K562 (cell line): ENCODE measurements around the gene ZNF775. TPM values are rescaled to one million over a fixed set of nuclear protein-coding genes. Genes with fewer than 3 reads are reported as not detected.

ENCODE experiments used
- CAMTA2 ChIP-seq: fragments of 250-450 bp; sonication (Bioruptor Pico); conservative IDR thresholded peaks from 2 replicates; pipeline ENCODE4 v1.5.1; 2022
- MTA3 ChIP-seq: fragments of 450-650 bp; formaldehyde crosslinking; IDR thresholded peaks from 2 replicates; pipeline ENCODE4 v1.6.1; 2017; ENCODE audit warnings: mild to moderate bottlenecking, borderline replicate concordance
- NR2C2 ChIP-seq, 2 experiments: fragments of 200-800 bp in 1 of 2; sonication (Bioruptor generic) in 1 of 2; sonication (generic) in 1 of 2; formaldehyde crosslinking in 1 of 2; IDR thresholded peaks; 2 replicates each; pipeline versions ENCODE4 v1.6.1 to v1.8.0; 2016 to 2022; ENCODE audit warnings: mild to moderate bottlenecking in 1 of 2, missing compliant biosample characterization in 1 of 2, missing genetic modification characterization in 1 of 2, missing genetic modification reagents in 1 of 2
- POU5F1 ChIP-seq: fragments of 150-350 bp; IDR thresholded peaks from 2 replicates; pipeline ENCODE4 v1.6.1; 2014; ENCODE audit warnings: borderline replicate concordance, low read length, low read depth, mild to moderate bottlenecking; ENCODE audit not compliant: partially characterized antibody
- SMAD1 ChIP-seq: fragments of 150-350 bp; IDR thresholded peaks from 2 replicates; pipeline ENCODE4 v1.6.1; 2014; ENCODE audit warnings: low read length, low read depth; ENCODE audit not compliant: partially characterized antibody
- ZKSCAN1 ChIP-seq: fragments of 150-350 bp; IDR thresholded peaks from 2 replicates; pipeline ENCODE4 v1.6.1; 2016; ENCODE audit warnings: low read depth, low read length
- ZNF175 ChIP-seq: fragments of 200-800 bp; sonication (Bioruptor generic); IDR thresholded peaks from 2 replicates; pipeline ENCODE4 v1.6.1; 2016; ENCODE audit warnings: low read depth, mild to moderate bottlenecking, missing genetic modification characterization, missing compliant biosample characterization
- polyA plus RNA-seq, 8 experiments: library from polyadenylated mRNA; depleted of rRNA in 4 of 8; stranded (reverse) in 5 of 8; unstranded in 3 of 8; fragments of >200 nt; fragmentation: Nextera tagmentation in 2 of 8; fragmentation: Illumina TruSeq in 1 of 8; extraction: Ambion mirVana in 2 of 8; extraction: Trizol in 1 of 8; gene quantifications; 2 replicates each; pipeline versions ENCODE4 v1.2.1 to v1.2.3, GENCODE V29; 2011 to 2014; ENCODE audit warnings: inconsistent platforms in 1 of 8, missing spikeins in 1 of 8
- total RNA-seq, 7 experiments: library from RNA; depleted of rRNA in 6 of 7; stranded (reverse); fragments of >200 nt in 6 of 7; fragmentation: Illumina TruSeq in 2 of 7; extraction: Trizol in 2 of 7; gene quantifications; 2 replicates each; pipeline versions ENCODE4 v1.2.1 to v1.2.3, GENCODE V29; 2011 to 2021; ENCODE audit warnings: low replicate concordance in 1 of 7
- TF ChIP-seq, protein P1 (sequence below): sonication (generic); formaldehyde crosslinking; IDR thresholded peaks from 2 replicates; pipeline ENCODE4 v1.8.1; 2023; ENCODE audit warnings: missing genetic modification reagents, mild to moderate bottlenecking, borderline replicate concordance
- TF ChIP-seq, protein P2 (sequence below): fragments of 250-450 bp; sonication (Bioruptor Pico); IDR thresholded peaks from 2 replicates; pipeline ENCODE4 v1.5.0; 2021; ENCODE audit warnings: mild to moderate bottlenecking, borderline replicate concordance
- TF ChIP-seq, protein P3 (sequence below): sonication (generic); formaldehyde crosslinking; IDR thresholded peaks from 2 replicates; pipeline ENCODE4 v1.8.1; 2023; ENCODE audit warnings: mild to moderate bottlenecking, missing genetic modification reagents, moderate library complexity
- TF ChIP-seq, protein P4 (sequence below): fragments of 450-650 bp; formaldehyde crosslinking; IDR thresholded peaks from 2 replicates; pipeline ENCODE4 v1.4.0; 2020; ENCODE audit warnings: mild to moderate bottlenecking, moderate library complexity

ZNF775 gene
- total and polyA plus RNA-seq, 9 of the 15 experiments (the other 6 are each of a cell fraction or from before 2014, with no cell fraction given): 0.04 to 18.7 (median 4.9) TPM

DNA sequence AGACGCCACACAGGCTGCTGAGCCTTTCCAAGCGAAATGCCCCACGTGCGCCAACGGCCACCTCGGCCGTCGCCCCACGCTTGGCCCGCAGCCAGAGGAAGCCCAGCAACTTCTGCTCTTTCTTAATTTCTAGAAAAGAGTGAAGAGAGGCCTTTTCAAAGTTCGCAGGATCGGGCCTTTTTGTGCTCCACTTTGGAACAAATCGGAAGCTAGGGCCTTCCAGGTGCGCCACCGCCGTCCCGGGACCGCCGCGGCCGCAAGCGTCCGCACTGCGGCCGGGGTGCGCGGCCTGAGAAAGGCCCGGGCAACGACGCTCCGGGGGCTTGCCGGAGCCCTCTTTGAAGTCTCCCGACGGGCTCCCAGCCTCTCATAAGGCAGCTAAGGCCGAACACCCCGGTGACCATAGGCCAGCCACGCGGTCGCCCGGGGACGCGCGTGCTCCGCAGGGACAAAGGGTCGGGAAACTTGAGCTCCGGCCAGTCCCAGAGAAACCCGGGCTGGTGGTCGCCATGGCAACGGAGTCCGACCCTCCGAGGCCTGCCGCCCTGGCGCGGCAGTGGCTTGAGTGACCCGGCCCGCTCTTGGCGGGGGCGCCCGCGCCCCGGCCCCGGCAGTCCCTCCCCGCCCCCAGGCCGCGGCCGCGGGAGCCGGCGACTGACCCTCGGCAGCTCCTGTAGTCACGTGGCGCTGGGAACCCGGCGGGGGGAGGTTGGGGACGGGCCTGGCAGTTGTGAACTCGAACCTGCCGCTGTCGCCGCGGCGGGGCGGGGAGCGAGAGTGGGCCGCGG, 10.8 kb upstream of the ZNF775 start, which contains the start of gene REPIN1 (continued):
- TF ChIP-seq, protein P1, sequence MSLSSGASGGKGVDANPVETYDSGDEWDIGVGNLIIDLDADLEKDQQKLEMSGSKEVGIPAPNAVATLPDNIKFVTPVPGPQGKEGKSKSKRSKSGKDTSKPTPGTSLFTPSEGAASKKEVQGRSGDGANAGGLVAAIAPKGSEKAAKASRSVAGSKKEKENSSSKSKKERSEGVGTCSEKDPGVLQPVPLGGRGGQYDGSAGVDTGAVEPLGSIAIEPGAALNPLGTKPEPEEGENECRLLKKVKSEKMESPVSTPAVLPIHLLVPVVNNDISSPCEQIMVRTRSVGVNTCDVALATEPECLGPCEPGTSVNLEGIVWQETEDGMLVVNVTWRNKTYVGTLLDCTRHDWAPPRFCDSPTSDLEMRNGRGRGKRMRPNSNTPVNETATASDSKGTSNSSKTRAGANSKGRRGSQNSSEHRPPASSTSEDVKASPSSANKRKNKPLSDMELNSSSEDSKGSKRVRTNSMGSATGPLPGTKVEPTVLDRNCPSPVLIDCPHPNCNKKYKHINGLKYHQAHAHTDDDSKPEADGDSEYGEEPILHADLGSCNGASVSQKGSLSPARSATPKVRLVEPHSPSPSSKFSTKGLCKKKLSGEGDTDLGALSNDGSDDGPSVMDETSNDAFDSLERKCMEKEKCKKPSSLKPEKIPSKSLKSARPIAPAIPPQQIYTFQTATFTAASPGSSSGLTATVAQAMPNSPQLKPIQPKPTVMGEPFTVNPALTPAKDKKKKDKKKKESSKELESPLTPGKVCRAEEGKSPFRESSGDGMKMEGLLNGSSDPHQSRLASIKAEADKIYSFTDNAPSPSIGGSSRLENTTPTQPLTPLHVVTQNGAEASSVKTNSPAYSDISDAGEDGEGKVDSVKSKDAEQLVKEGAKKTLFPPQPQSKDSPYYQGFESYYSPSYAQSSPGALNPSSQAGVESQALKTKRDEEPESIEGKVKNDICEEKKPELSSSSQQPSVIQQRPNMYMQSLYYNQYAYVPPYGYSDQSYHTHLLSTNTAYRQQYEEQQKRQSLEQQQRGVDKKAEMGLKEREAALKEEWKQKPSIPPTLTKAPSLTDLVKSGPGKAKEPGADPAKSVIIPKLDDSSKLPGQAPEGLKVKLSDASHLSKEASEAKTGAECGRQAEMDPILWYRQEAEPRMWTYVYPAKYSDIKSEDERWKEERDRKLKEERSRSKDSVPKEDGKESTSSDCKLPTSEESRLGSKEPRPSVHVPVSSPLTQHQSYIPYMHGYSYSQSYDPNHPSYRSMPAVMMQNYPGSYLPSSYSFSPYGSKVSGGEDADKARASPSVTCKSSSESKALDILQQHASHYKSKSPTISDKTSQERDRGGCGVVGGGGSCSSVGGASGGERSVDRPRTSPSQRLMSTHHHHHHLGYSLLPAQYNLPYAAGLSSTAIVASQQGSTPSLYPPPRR (CRISPR knock-in tag): peak; percentile 19; the same call in 1 of the 2 replicates
- TF ChIP-seq, protein P2, sequence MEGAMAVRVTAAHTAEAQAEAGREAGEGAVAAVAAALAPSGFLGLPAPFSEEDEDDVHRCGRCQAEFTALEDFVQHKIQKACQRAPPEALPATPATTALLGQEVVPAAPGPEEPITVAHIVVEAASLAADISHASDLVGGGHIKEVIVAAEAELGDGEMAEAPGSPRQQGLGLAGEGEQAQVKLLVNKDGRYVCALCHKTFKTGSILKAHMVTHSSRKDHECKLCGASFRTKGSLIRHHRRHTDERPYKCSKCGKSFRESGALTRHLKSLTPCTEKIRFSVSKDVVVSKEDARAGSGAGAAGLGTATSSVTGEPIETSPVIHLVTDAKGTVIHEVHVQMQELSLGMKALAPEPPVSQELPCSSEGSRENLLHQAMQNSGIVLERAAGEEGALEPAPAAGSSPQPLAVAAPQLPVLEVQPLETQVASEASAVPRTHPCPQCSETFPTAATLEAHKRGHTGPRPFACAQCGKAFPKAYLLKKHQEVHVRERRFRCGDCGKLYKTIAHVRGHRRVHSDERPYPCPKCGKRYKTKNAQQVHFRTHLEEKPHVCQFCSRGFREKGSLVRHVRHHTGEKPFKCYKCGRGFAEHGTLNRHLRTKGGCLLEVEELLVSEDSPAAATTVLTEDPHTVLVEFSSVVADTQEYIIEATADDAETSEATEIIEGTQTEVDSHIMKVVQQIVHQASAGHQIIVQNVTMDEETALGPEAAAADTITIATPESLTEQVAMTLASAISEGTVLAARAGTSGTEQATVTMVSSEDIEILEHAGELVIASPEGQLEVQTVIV (CRISPR knock-in tag): no peak
- TF ChIP-seq MTA3 (peak; percentile 99), ZNF175 (CRISPR knock-in tag) (no peak; the same call in none of the 2 replicates), CAMTA2 (CRISPR knock-in tag) (no peak), POU5F1 (peak; percentile 73), NR2C2 (CRISPR knock-in tag; IDR thresholded peaks at IDR 0.05) (no peak), NR2C2 (tag; IDR thresholded peaks at IDR 0.05) (peak; percentile 79), ZKSCAN1 (no peak), SMAD1 (peak; percentile 35)
- TF ChIP-seq, protein P3, sequence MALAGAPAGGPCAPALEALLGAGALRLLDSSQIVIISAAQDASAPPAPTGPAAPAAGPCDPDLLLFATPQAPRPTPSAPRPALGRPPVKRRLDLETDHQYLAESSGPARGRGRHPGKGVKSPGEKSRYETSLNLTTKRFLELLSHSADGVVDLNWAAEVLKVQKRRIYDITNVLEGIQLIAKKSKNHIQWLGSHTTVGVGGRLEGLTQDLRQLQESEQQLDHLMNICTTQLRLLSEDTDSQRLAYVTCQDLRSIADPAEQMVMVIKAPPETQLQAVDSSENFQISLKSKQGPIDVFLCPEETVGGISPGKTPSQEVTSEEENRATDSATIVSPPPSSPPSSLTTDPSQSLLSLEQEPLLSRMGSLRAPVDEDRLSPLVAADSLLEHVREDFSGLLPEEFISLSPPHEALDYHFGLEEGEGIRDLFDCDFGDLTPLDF (CRISPR knock-in tag): peak; percentile 72; the same call in 1 of the 2 replicates
- TF ChIP-seq, protein P4, sequence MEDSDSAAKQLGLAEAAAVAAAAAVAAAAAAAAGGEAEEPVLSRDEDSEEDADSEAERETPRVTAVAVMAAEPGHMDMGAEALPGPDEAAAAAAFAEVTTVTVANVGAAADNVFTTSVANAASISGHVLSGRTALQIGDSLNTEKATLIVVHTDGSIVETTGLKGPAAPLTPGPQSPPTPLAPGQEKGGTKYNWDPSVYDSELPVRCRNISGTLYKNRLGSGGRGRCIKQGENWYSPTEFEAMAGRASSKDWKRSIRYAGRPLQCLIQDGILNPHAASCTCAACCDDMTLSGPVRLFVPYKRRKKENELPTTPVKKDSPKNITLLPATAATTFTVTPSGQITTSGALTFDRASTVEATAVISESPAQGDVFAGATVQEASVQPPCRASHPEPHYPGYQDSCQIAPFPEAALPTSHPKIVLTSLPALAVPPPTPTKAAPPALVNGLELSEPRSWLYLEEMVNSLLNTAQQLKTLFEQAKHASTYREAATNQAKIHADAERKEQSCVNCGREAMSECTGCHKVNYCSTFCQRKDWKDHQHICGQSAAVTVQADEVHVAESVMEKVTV (CRISPR knock-in tag): no peak
